CD14-positive monocyte (primary cell): Measurements from ENCODE around the gene URB1. TPM values are rescaled to one million over a fixed set of nuclear protein-coding genes. Genes with fewer than 3 reads are reported as not detected.

Experiments
- DNase-seq, 3 donors: peaks; one replicate each; pipeline ENCODE4 v3.0.0-alpha.2; 2011 to 2022
- H2AFZ ChIP-seq: 2 replicates; pipeline ENCODE4 v1.6.0; 2012; ENCODE audit warnings: mild to moderate bottlenecking, low read depth, low read length, inconsistent platforms; ENCODE audit not compliant: insufficient read depth, poor library complexity, severe bottlenecking
- H3K27ac ChIP-seq, 2 donors: 1 replicate in 1 of 2; 2 replicates in 1 of 2; pipeline ENCODE4 v1.5.1; 2012 to 2013; ENCODE audit warnings: low read length in 2 of 2, control low read depth in 1 of 2, inconsistent platforms in 1 of 2, low read depth in 1 of 2, mild to moderate bottlenecking in 1 of 2
- H3K27me3 ChIP-seq, 2 donors: one replicate each; pipeline versions ENCODE4 v1.6.0 to v1.6.1; 2011 to 2013; ENCODE audit warnings: low read length in 2 of 2; ENCODE audit not compliant: control insufficient read depth in 2 of 2, insufficient read depth in 2 of 2
- H3K36me3 ChIP-seq, 2 donors: replicated peaks in 1 of 2; 1 replicate in 1 of 2; 2 replicates in 1 of 2; pipeline versions ENCODE4 v1.5.1 to v1.6.1; 2012 to 2013; ENCODE audit warnings: low read length in 2 of 2, control low read depth in 1 of 2, inconsistent platforms in 1 of 2, mild to moderate bottlenecking in 1 of 2; ENCODE audit not compliant: insufficient read depth in 2 of 2, control insufficient read depth in 1 of 2
- H3K4me1 ChIP-seq, 2 donors: 1 replicate in 1 of 2; 2 replicates in 1 of 2; pipeline versions ENCODE4 v1.5.1 to v1.6.1; 2012 to 2013; ENCODE audit warnings: low read length in 2 of 2, control low read depth in 1 of 2, inconsistent platforms in 1 of 2, mild to moderate bottlenecking in 1 of 2, moderate library complexity in 1 of 2; ENCODE audit not compliant: insufficient read depth in 2 of 2, control insufficient read depth in 1 of 2
- H3K4me2 ChIP-seq: replicated peaks from 2 replicates; pipeline ENCODE3; 2012; ENCODE audit warnings: low read length, moderate library complexity, mild to moderate bottlenecking; ENCODE audit not compliant: poor library complexity, severe bottlenecking; ENCODE audit errors: extremely low read depth
- H3K4me3 ChIP-seq, 3 experiments: fragments of 200-600 bp in 1 of 3; sonication (generic) in 1 of 3; replicated peaks in 1 of 3; 1 replicate in 2 of 3; 2 replicates in 1 of 3; pipeline ENCODE4 v1.5.1; 2011 to 2013; ENCODE audit warnings: low read length in 3 of 3, mild to moderate bottlenecking in 3 of 3, control low read depth in 2 of 3, low read depth in 2 of 3, inconsistent platforms in 1 of 3, moderate library complexity in 1 of 3
- H3K79me2 ChIP-seq: 2 replicates; pipeline ENCODE4 v1.6.0; 2012; ENCODE audit warnings: mild to moderate bottlenecking, control low read depth, inconsistent platforms, low read length, moderate library complexity; ENCODE audit not compliant: insufficient read depth
- H3K9ac ChIP-seq: 2 replicates; pipeline ENCODE4 v1.6.0; 2017; ENCODE audit warnings: low read length, mild to moderate bottlenecking; ENCODE audit not compliant: insufficient read depth, poor library complexity, severe bottlenecking
- H3K9me3 ChIP-seq, 2 donors: replicated peaks in 1 of 2; 1 replicate in 1 of 2; 2 replicates in 1 of 2; pipeline versions ENCODE4 v1.5.1 to v1.6.1; 2012 to 2013; ENCODE audit warnings: low read length in 2 of 2, control low read depth in 1 of 2; ENCODE audit not compliant: control insufficient read depth in 1 of 2, insufficient read depth in 1 of 2
- H4K20me1 ChIP-seq: 2 replicates; pipeline ENCODE4 v1.6.0; 2012; ENCODE audit warnings: mild to moderate bottlenecking, low read length, control low read depth, moderate library complexity; ENCODE audit not compliant: insufficient read depth
- H3K27ac Mint-ChIP-seq, 7 donors: one replicate each; pipeline ENCODE4 v1.8.0; 2020; ENCODE audit warnings: mild to moderate bottlenecking in 7 of 7, mixed read lengths in 7 of 7, moderate library complexity in 6 of 7, inconsistent platforms in 2 of 7
- H3K27me3 Mint-ChIP-seq, 3 donors: one replicate each; pipeline ENCODE4 v1.8.0; 2021 to 2022; ENCODE audit warnings: low read depth in 3 of 3, mild to moderate bottlenecking in 3 of 3, mixed read lengths in 3 of 3, moderate library complexity in 3 of 3, inconsistent platforms in 1 of 3
- H3K36me3 Mint-ChIP-seq, 2 donors: one replicate each; pipeline ENCODE4 v1.8.0; 2020; ENCODE audit warnings: mixed read lengths in 2 of 2, inconsistent platforms in 1 of 2, mild to moderate bottlenecking in 1 of 2
- H3K4me1 Mint-ChIP-seq: one replicate; pipeline ENCODE4 v1.8.0; 2020; ENCODE audit warnings: mild to moderate bottlenecking, mixed read lengths
- H3K4me3 Mint-ChIP-seq, 2 donors: one replicate each; pipeline ENCODE4 v1.8.0; 2020; ENCODE audit warnings: mild to moderate bottlenecking in 2 of 2, mixed read lengths in 2 of 2, moderate library complexity in 1 of 2
- H3K9me3 Mint-ChIP-seq, 7 donors: one replicate each; pipeline ENCODE4 v1.8.0; 2020 to 2022; ENCODE audit warnings: mixed read lengths in 7 of 7, mild to moderate bottlenecking in 6 of 7, moderate library complexity in 6 of 7, inconsistent platforms in 2 of 7
- CTCF ChIP-seq: fragments of 200-600 bp; IDR thresholded peaks from one replicate; pipeline ENCODE4 v1.8.0; 2022; ENCODE audit warnings: antibody characterized with exemption, mild to moderate bottlenecking
- WGBS: methylation state at CpG from one replicate; pipeline ENCODE4 v1.1.5; 2013; ENCODE audit warnings: missing lambda C conversion rate; ENCODE audit not compliant: insufficient coverage; 5-methylcytosine and 5-hydroxymethylcytosine counted together
- intact Hi-C, 2 donors: fragments of 100-400 bp; cut with micrococcal nuclease; formaldehyde crosslinking; loops; one replicate each; pipeline versions ENCODE4 v1.15.0 to v1.15.1; 2023
- polyA plus RNA-seq, 3 donors: library from polyadenylated mRNA; depleted of rRNA in 1 of 3; unstranded in 2 of 3; stranded (reverse) in 1 of 3; fragments of 300-500 nt in 2 of 3; fragments of >200 nt in 1 of 3; fragmentation: Illumina TruSeq in 2 of 3; gene quantifications; 1 replicate in 2 of 3; 2 replicates in 1 of 3; pipeline ENCODE4 v1.2.3, GENCODE V29; 2012 to 2021

The URB1 gene
- polyA plus RNA-seq, 3 donors, result 0.25 to 2.4 (median 0.47) TPM

- Mint-ChIP-seq H3K36me3 (peaks cover 74 to 79% of the 10 kb centered on the region in 2 donors), H3K27ac (no peak overlapping the region)
- H2AFZ ChIP-seq, result no peak overlapping the region
Observed at GRCh38 chr21:32366191-32366590, 26.6 kb downstream of the URB1 start.

DNA sequence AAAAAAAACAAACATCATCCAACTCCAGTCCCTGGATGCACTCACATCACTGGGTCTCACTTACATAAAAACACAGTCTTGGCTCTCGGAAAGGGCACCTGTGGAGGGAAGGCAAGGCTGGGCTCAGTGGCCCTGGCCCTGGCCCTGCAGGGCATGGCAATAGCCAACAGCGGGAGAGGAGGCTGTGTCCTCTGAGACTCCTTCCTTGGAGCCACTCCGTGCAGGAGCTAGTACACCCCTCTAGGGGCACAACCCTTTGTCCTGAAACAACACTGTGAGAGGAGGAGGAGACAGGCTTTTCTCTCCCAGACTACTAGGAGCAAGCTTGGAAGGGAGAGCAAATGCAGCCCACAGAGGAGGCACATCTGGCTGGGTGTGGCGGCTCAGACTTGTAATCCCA is 28.0 kb downstream of the URB1 start:
- Mint-ChIP-seq H3K4me1 (peaks cover 3% of the 10 kb centered on the region), H3K36me3 (peaks cover 84 to 91% of the 10 kb centered on the region in 2 donors), H3K27me3 (peaks cover 0 to 2% (median 0%) of the 10 kb centered on the region in 3 donors), H3K4me3 (no peak overlapping the region), H3K27ac (peak overlapping the region in 5 of 7 donors; percentile 27 to 75 (median 63)), H3K9me3 (no peaks in the 10 kb centered on the region)
- Histone ChIP-seq H2AFZ (no peak overlapping the region), H3K79me2 (no peaks in the 10 kb centered on the region), H3K27ac (peak overlapping the region in 1 of 2 donors; percentile 31), H3K4me2 (no peak overlapping the region), H3K4me1 (no peaks in the 10 kb centered on the region), H3K27me3 (no peaks in the 10 kb centered on the region), H3K36me3 (peaks cover 83 to 94% of the 10 kb centered on the region in 2 donors), H4K20me1 (no peaks in the 10 kb centered on the region), H3K9me3 (no peaks in the 10 kb centered on the region), H3K4me3 (no peak overlapping the region), H3K9ac (no peak overlapping the region)
- no peak for DNase-seq
- WGBS, result 100% methylated on average over 1 of the region's 4 CpGs
- TF ChIP-seq CTCF, result no peak
- intact Hi-C loops, result no loop called here

More at GRCh38 chr21:32366191-32366590, 26.6 kb downstream of the URB1 start:
- Histone ChIP-seq H3K27ac (no peak overlapping the region), H3K9ac (no peak overlapping the region), H3K79me2 (peaks cover 3% of the 10 kb centered on the region), H3K4me3 (no peak overlapping the region), H4K20me1 (no peaks in the 10 kb centered on the region), H3K36me3 (peaks cover 69 to 83% of the 10 kb centered on the region in 2 donors), H3K4me1 (peaks cover under 1 to 5% of the 10 kb centered on the region in 2 donors), H3K27me3 (no peaks in the 10 kb centered on the region), H3K9me3 (no peaks in the 10 kb centered on the region), H3K4me2 (no peak overlapping the region)
- Mint-ChIP-seq H3K27me3 (no peaks in the 10 kb centered on the region), H3K4me1 (peaks cover 8% of the 10 kb centered on the region), H3K4me3 (no peak overlapping the region), H3K9me3 (no peaks in the 10 kb centered on the region)
- WGBS, result 96% methylated on average over 3 of the region's 4 CpGs
- no peak for TF ChIP-seq CTCF
- intact Hi-C loops, result no loop called here
- no peak for DNase-seq
